Globus pallidus (tissue), 1 donor: ENCODE measurements around the gene PRR22.

Experiments
- DNase-seq: peaks from one replicate; pipeline ENCODE4 v3.0.0-alpha.2; 2015; ENCODE audit warnings: low spot score

PRR22 gene

DNA sequence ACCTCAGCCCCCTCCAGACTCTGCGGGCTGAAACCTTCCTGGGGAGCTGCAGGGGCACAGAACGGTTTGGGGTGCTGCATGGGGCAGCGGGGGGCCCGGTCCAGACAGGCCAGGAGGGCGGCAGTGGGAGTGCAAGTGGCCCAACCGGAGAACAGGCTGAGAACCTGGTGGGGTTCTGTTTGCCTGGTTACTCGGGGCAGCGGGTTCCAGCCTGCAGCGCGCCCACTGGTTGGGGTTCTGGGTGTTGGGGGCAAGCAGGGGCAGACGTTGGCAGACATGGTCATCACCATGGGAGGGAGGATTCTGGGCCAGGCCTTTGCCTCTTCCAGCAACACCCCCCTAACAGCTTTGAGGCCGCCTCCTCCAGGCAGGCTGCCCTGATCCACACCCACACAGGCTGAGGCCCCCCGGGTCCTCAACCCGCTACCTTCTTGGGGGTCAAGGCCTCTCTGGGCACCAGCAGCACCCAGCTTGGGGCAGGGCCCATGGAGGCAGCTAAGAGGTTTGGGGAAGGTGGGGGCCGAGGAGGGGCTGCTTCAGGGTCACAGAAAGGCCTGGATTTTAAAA is at the start of gene PRR22:
Gene PRR22 (minus strand): TSS at position 166 of the 567 bp plus-strand sequence. CDS start 86 bp downstream, at position 80.
- DNase-seq: no peak

DNA sequence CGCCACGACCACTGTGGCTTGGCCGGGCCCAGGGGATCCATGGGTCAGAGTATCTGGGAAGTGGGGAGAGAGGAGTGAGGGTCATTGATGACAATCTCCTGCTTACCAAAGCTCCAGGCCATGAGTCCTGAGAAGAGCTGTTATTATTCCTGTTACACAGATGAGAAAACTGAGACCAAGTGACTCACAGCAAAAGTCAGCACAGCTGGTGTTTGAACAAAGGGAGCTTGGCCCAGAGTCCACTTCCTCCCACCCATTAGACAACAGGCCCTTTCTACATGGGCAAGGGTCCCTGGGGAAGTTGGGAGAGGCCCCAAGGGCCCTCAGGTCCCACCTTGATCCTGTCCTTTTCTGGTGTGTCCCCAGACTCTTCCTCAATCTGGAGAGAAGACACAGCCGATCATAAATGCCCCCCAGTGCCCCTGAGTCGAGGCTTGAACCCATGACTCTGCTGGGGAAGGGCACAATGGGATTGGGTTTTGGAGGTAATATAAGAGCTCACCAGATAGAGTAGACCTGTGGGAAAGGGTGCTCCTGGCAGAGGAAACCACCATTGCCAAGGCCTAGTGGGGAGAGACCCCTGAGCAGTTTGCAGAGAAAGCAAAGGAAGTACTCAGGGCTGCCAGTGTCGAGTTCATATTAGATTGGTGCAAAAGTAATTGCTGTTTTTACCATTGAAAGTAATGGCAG is 48.1 kb upstream of the PRR22 start:
- no peak for DNase-seq

GRCh38 chr19:5832061-5832460 is 47.5 kb upstream of the PRR22 start:
- DNase-seq: no peak

DNA sequence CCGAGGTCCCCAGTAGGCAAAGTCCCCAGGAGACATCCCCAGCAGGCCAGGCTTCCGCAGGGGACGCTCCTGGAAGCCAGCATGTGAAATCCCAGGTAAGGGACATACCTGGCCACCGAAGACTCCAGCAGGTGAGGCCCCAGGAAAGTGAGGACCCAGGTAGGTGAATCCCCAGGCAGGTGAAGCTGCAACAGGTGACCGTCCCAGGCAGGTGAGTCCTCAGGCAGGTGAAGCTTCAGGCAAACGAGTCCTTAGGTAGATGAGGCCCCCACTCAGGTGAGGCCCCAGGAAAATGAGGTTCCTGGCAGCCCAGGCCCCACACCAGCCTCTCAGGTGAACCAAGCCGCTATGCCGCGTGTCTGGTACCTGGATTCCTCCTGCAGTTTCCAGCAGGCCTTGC is 46.6 kb upstream of the PRR22 start:
- no peak for DNase-seq

- DNase-seq: no peak
Measured at GRCh38 chr19:5829567-5830310, 45.2 kb upstream of the PRR22 start.

DNA sequence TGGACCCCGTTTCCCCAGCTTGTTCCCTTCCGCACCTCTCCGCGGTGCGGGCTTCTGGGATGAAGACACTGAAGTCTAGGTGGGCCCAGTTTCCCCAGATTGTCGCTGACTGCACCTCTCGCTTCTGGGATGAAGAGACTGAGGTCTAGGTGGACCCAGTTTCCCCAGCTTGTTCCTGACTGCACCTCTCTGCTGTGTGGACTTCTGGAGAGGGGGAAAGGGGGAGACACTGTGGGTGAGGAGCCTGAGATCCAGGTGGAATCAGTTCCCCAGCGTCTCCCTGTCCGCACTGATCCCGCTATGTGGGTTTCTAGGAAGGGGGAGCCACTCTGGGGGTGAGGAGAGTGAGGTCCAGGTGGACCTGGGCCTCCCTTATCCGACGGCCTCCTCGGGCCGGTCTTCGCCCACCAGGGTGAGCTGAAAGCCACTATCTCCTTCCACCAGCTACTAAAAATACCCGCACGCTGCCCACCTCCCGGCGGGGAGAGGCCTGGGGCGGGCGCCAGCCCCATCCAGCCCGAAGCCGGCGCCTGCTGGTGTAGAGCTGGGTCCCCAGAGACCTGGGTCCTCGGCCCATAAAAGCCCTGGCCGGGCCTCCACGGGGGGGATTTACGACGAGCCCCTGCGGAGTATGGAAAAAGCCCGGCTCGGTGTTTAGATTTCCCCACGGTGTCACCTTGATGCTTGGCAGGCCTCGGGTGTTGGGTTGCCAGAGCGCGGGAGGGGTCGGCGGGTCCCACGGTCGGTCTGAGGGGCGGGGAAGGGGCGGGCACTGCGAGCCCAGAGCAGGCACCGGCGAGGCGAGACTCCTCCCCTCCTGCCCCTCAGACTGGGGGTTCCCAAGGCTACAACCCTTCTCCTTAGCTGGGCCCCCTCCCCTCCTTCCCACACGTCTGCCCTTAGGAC is 44.4 kb upstream of the PRR22 start:
- no peak for DNase-seq

- DNase-seq: peak; percentile 53
Measured at GRCh38 chr19:5827891-5828660, 43.5 kb upstream of the PRR22 start.

DNA sequence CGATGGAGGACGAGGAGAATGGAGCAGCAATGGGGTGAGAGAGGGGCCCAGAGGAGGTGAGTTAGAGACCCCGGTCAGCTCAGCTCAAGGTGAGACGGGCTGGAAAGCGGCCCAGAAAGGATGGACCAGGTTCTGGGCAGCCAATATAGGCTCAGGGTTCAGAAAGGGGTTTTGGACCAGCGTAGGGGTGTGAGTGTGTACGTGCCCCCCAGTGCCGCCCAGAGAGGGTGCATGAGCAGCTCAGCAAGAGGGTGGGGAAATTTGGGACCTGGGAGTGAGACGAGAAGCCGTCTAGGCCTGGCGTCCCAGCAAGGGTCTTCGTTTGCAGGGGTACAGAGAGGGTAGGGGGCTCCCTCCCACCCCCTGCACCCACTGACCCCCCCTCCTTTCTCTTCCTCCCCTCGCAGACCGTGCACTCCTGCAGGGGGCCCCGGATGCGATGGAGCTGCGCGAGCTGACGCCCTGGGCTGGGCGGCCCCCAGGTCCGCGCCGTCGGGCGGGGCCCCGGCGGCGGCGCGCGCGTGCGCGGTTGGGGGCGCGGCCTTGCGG is 42.9 kb upstream of the PRR22 start:
- DNase-seq: no peak

DNA sequence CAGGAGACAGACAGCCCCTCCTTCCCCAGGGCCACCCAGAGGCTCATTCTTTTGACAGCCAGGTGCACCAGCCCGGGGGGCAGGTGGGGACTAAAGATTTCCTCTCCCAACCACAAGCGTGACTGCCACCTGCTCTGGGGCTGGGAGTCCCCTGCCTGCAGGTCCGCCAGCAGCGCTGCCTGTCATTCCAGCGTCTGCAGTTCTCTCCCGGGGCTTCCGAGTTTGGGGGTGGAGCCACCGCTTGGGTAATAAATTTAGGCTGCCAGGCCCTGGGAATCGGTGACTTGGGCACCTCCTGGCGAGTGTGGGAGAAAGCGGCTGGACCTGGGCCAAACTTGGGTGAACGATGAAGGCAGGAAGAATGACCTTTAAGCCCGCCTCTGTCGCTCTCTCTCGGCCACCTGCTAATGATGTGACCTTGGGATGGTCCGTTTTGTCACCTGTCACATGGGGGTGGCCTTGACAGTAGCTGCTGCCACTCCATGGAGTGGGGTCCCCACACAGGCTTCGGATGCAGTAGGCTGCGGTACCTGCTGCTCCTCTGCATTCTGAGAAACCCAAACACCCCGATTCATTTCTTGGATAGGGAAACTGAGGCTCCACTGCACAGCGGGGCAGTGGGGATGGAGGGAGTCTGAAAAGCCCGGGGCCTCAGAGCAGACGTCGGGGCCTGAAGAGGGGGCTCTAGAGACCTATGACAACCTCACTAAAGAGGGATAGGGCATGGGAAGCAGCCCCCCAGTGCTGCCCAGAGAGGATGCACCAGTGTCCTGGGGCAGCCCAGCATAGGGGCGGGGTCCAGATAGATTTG is 42.2 kb upstream of the PRR22 start:
- DNase-seq: no peak

DNA sequence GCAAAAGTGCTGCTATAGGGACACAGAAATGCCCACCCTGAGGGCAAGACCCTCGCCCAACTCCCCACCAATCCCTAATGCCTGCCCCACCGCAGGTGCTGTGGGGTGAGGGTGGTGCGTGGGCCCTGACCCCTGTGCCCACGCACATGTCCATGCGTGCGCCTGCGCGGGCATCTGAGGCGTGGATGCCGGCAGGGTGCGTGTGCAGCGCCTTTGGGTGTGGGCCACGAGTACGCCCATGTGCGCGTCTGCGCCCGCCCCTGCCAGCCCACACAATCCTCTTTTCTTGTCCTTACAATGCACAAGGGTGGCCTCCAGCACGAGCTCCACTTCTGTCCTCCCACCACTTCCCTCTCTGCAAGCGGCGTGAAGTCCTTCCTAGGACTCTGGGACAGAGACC is 40.6 kb upstream of the PRR22 start:
- DNase-seq: peak; percentile 16

DNA sequence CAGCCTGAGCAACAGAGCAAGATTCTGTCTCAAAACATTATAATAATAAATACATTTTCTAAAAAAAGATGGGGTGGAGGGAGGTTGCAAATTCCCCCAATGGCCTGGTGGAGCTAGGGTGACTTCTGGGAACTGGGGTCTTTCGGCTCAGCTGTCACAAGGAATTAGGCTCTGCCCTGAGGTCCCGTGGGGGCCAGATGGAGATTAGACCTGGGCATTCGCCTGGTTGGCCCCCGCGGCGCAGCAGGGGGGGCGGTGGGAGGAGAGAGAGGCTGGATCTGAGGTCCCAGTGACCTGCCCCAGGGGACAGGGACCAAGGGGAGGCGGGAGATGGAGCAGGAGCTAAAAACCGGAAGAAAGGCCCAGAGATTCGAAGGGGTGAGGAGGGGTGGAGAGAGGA is 40.2 kb upstream of the PRR22 start:
- DNase-seq: no peak

DNA sequence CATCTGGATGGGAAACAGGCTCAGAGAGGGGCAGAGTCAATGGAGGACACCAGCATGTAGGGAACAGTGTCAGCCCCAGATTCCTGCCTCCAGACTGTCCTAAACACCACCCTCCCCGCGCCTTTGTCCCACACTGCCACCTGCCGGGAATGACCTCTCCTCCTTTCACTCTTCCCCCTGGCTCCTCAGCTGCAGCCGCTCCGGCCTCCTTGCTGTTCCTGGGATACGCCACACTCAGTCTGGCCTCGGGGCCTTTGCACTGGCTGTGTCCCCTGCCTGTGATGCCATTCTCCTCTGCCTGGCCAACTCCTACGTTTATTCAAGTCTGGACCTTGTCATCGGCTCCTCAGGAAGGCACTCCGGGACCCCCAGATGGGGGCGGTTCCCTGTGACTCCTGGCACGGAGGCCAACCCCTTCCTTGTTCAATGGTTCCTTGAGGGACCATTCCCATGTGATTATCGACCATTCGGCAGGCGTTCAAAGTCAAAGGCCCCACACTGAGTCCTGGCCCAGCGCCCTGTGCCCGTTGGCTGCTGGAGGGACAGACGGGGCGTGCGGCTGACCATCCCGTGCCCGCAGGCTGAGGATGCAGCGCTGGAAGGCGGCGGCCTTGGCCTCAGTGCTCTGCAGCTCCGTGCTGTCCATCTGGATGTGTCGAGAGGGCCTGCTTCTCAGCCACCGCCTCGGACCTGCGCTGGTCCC is 39.2 kb upstream of the PRR22 start:
- DNase-seq: no peak

GRCh38 chr19:5822181-5822844 is 37.8 kb upstream of the PRR22 start:
- no peak for DNase-seq

DNA sequence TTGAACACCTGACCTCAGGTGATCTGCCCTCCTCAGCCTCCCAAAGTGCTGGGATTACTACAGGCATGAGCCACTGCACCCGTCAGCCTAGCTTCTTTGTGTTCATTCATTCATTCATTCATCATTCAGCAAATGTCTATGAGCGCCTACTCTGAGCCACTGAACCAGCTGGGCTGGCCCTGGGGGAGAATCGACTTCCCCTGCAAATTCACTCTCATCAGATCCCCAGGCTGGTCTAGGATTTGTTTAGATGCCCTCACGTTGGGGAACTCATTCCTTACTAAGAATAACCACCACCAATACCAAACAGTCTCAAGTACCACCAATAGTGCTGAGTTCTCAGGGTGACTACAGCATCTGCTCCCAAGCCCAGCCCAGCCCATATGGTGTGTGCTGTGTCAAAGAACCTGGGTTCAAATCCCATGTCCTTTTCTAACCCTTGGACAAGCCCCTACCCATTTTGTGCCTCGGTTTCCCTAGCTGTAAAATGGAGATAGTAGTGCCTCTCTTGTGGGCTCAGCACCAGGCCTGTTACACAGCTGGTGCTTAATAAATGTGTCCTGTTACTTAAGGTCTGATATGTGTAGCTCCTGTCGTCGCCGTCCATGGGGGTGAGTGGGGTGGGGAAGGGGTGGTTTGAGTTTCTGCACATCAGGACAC is 37.1 kb upstream of the PRR22 start:
- no peak for DNase-seq

DNA sequence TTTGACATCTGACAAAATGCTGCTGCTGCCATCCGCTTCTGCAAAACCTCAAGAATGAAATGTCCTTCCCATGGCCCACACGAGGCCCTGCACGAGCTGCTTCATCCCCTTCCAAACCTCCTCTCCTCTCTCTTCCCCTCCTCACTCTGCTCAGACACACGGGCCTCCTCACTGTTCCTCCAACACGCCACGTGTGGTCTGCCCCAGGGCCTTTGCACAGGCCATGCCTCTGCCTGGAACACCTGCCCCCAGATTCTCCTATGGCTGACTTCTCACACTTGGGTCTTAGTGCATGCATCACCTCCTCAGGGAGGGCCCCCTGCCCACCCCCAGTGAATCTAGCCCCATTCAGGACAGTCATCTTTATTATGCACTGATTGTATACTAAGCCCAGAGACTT is 36.2 kb upstream of the PRR22 start:
- no peak for DNase-seq

- no peak for DNase-seq
Measured at GRCh38 chr19:5818594-5818993, 34.0 kb upstream of the PRR22 start.

- DNase-seq: no peak
Measured at GRCh38 chr19:5817218-5817617, 32.7 kb upstream of the PRR22 start.

DNA sequence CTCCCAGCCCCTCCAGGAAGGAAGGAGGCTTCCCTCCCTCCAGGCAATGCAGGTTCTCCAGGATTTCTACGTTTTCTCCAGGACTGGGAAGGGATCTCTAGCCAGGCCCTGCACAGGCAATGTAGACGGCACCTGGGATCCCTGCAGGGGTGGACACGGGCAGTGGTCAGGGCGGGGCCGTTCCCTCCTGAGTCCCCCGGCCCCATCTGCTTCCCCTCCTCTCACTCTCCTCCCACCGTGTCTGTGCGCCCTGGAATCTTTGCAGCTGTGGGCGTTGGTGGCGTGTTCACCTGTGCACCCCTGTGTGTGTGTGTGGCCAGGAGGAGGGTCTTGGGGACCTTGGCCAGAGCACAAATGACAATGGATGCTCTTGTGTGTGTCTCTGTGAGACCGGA is 30.3 kb upstream of the PRR22 start:
- DNase-seq: no peak
